Right lobe of liver (tissue), 6 donors: ENCODE data around the gene CRYL1. TPM values are rescaled to one million over a fixed set of nuclear protein-coding genes. Genes with fewer than 3 reads are reported as not detected.
A peak's percentile ranks its signal among the peaks of the same experiment; 100 is the strongest.

Experiments used
- ATAC-seq, 4 donors: fragments of 200-7000 bp; cut with Tn5 transposase; one replicate each; pipeline ENCODE4 v1.9.1; 2020; ENCODE audit warnings: mild to moderate bottlenecking in 4 of 4, moderate library complexity in 4 of 4
- DNase-seq, 3 donors: peaks; one replicate each; pipeline ENCODE4 v3.0.0-alpha.2; 2020
- H3K27ac ChIP-seq, 3 donors: fragments of 200-600 bp; one replicate each; pipeline ENCODE4 v1.8.0; 2022
- H3K27me3 ChIP-seq, 2 donors: fragments of 200-600 bp; one replicate each; pipeline ENCODE4 v1.8.0; 2022
- H3K36me3 ChIP-seq, 4 donors: fragments of 200-600 bp; sonication (generic) in 1 of 4; one replicate each; pipeline versions ENCODE4 v1.5.1 to v1.8.0; 2017 to 2022; ENCODE audit warnings: control low read depth in 1 of 4
- H3K4me1 ChIP-seq, 4 donors: fragments of 200-600 bp; sonication (generic) in 1 of 4; one replicate each; pipeline versions ENCODE4 v1.5.1 to v1.8.0; 2017 to 2022; ENCODE audit warnings: control low read depth in 1 of 4
- H3K4me3 ChIP-seq, 3 donors: fragments of 200-600 bp; one replicate each; pipeline ENCODE4 v1.8.0; 2022
- H3K9me3 ChIP-seq, 4 donors: fragments of 200-600 bp; sonication (generic) in 1 of 4; one replicate each; pipeline versions ENCODE4 v1.5.1 to v1.8.0; 2017 to 2022; ENCODE audit warnings: control low read depth in 1 of 4
- CTCF ChIP-seq, 4 donors: fragments of 200-600 bp in 3 of 4; fragments of 450-650 bp in 1 of 4; IDR thresholded peaks; one replicate each; pipeline versions ENCODE4 v1.5.1 to v1.8.0; 2016 to 2022; ENCODE audit warnings: antibody characterized with exemption in 4 of 4, mild to moderate bottlenecking in 2 of 4
- POLR2A ChIP-seq: fragments of 450-650 bp; IDR thresholded peaks from one replicate; pipeline ENCODE4 v1.6.1; 2017; ENCODE audit warnings: antibody characterized with exemption, mild to moderate bottlenecking
- WGBS: methylation state at CpG from one replicate; pipeline ENCODE4 v1.1.6; 2018; ENCODE audit warnings: low coverage, low lambda C conversion rate; ENCODE audit not compliant: insufficient coverage; ENCODE audit errors: missing lambda C conversion rate; 5-methylcytosine and 5-hydroxymethylcytosine counted together
- intact Hi-C, 2 donors: fragments of 100-400 bp; cut with DNase I; formaldehyde crosslinking; loops; one replicate each; pipeline versions ENCODE4 v1.11.2 to v1.14.1; 2022
- total RNA-seq, 6 experiments: library from RNA; depleted of rRNA in 2 of 6; stranded (reverse); fragments of >200 nt in 2 of 6; fragmentation: NEBNext Ultra II Directional in 3 of 6; extraction: Animal tissue kit (Norgen Biotek cat#: 25700) in 3 of 6; gene quantifications; one replicate each; pipeline versions ENCODE4 v1.1.0 to v1.2.4, GENCODE V29; 2016 to 2023
- donor health status: DM: no; HTN: yes; CAD: no.
- donor health status: DM: no; HTN: no; CAD: no.
- donor health status: DM: no; HTN: no; CAD: no.
- donor health status: DM: no; HTN: yes; CAD: no.
- donor health status: DM: no; HTN: yes; CAD: no.

The CRYL1 gene
- total RNA-seq, 6 experiments from 2014 or later, result 111 to 185 (median 151) TPM

GRCh38 chr13:20461481-20461859 lies 64.2 kb downstream of the CRYL1 start:
- Histone ChIP-seq H3K4me3 (no peak overlapping the region), H3K36me3 (no peaks in the 10 kb centered on the region), H3K27me3 (no peaks in the 10 kb centered on the region), H3K27ac (no peak overlapping the region), H3K4me1 (peaks cover 0 to 4% (median 0%) of the 10 kb centered on the region in 4 donors), H3K9me3 (no peaks in the 10 kb centered on the region)
- 64% methylated on average over 2 of the region's 2 CpGs for WGBS
- intact Hi-C loops, result no loop called here
- DNase-seq, result no peak
- TF ChIP-seq POLR2A (no peak), CTCF (IDR thresholded peaks at IDR 0.05) (no peak)
- ATAC-seq, result no peak

GRCh38 chr13:20460761-20461160 lies 64.9 kb downstream of the CRYL1 start:
- no peak for TF ChIP-seq CTCF (IDR thresholded peaks at IDR 0.05)
- no peak for TF ChIP-seq POLR2A
- Histone ChIP-seq H3K27ac (no peak overlapping the region), H3K36me3 (no peaks in the 10 kb centered on the region), H3K27me3 (no peaks in the 10 kb centered on the region), H3K4me3 (no peak overlapping the region), H3K4me1 (peaks cover 0 to 4% (median 0%) of the 10 kb centered on the region in 4 donors), H3K9me3 (no peaks in the 10 kb centered on the region)
- no peak for ATAC-seq
- DNase-seq, result no peak
- intact Hi-C loops, result no loop called here
- 84% methylated on average over 6 of the region's 11 CpGs for WGBS

GRCh38 chr13:20457670-20458069 lies 68.0 kb downstream of the CRYL1 start:
- Histone ChIP-seq H3K27ac (no peak overlapping the region), H3K4me3 (no peak overlapping the region), H3K36me3 (no peaks in the 10 kb centered on the region), H3K4me1 (no peaks in the 10 kb centered on the region), H3K27me3 (no peaks in the 10 kb centered on the region), H3K9me3 (no peaks in the 10 kb centered on the region)
- intact Hi-C loops, result no loop called here
- 66% methylated on average over 6 of the region's 6 CpGs for WGBS
- ATAC-seq, result no peak
- DNase-seq, result no peak
- TF ChIP-seq POLR2A (no peak), CTCF (IDR thresholded peaks at IDR 0.05) (no peak)

GRCh38 chr13:20456737-20457136 lies 68.9 kb downstream of the CRYL1 start:
- 82% methylated on average over 2 of the region's 2 CpGs for WGBS
- peak in 2 of 4 donors; percentile 35 to 39 for ATAC-seq

More at GRCh38 chr13:20456737-20457136, 68.9 kb downstream of the CRYL1 start:
- no peak for DNase-seq
- TF ChIP-seq POLR2A (no peak), CTCF (IDR thresholded peaks at IDR 0.05) (no peak)
- Histone ChIP-seq H3K36me3 (no peaks in the 10 kb centered on the region), H3K4me1 (no peaks in the 10 kb centered on the region), H3K4me3 (no peak overlapping the region), H3K27ac (no peak overlapping the region), H3K27me3 (no peaks in the 10 kb centered on the region), H3K9me3 (no peaks in the 10 kb centered on the region)
- intact Hi-C loops, result no loop called here
